Vagina (tissue), 2 donors: ENCODE data around the gene KPNB1.

ENCODE experiments used
- CTCF ChIP-seq, 3 experiments: fragments of 450-650 bp in 2 of 3; fragments of 200-600 bp in 1 of 3; sonication (generic) in 1 of 3; IDR thresholded peaks; one replicate each; pipeline ENCODE4 v1.5.1; 2017 to 2019; ENCODE audit warnings: antibody characterized with exemption in 3 of 3, mild to moderate bottlenecking in 2 of 3, moderate library complexity in 2 of 3
- POLR2A ChIP-seq, 2 donors: fragments of 450-650 bp; IDR thresholded peaks; one replicate each; pipeline ENCODE4 v1.6.1; 2017; ENCODE audit warnings: antibody characterized with exemption in 2 of 2, mild to moderate bottlenecking in 2 of 2, moderate library complexity in 2 of 2
- POLR2AphosphoS5 ChIP-seq, 2 donors: sonication (generic); formaldehyde crosslinking; IDR thresholded peaks; one replicate each; pipeline ENCODE4 v1.9.0; 2017; ENCODE audit warnings: antibody characterized with exemption in 2 of 2, mild to moderate bottlenecking in 2 of 2, low read depth in 1 of 2; ENCODE audit not compliant: insufficient read depth in 1 of 2

- TF ChIP-seq CTCF (IDR thresholded peaks at IDR 0.05), result no peak
- TF ChIP-seq POLR2AphosphoS5 (IDR thresholded peaks at IDR 0.05; ENCODE audit: insufficient read depth in 1 of 2, low read depth in 1 of 2), result no peak
- TF ChIP-seq POLR2A (IDR thresholded peaks at IDR 0.05), result no peak
Observed at GRCh38 chr17:47714773-47715396, 65.2 kb downstream of the KPNB1 start.
